ENCODE data around the gene SF3B3. TPM values are rescaled to one million over a fixed set of nuclear protein-coding genes. Genes with fewer than 3 reads are reported as not detected.
A peak's percentile ranks its signal among the peaks of the same experiment; 100 is the strongest.

The SF3B3 gene
- total and polyA plus RNA-seq, 5 experiments from 2014 or later: 85.9 to 277 (median 120) TPM

GRCh38 chr16:70572050-70572925 lies 48.7 kb downstream of the SF3B3 start:
- no peak overlapping the region for H3K4me3 Mint-ChIP-seq
- peaks cover 5 to 19% (median 13%) of the 10 kb centered on the region in 4 donors for H3K4me1 Mint-ChIP-seq
- DNase-seq: no peak
- POLR2A ChIA-PET: no interaction called here
- H3K27me3 Mint-ChIP-seq: no peaks in the 10 kb centered on the region
- ATAC-seq: no peak
- peak overlapping the region in 9 of 10 donors; percentile 55 to 89 (median 75) for H3K27ac Mint-ChIP-seq
- no peaks in the 10 kb centered on the region for H3K9me3 Mint-ChIP-seq
- H3K36me3 Mint-ChIP-seq: peaks cover under 1 to 73% (median under 1%) of the 10 kb centered on the region in 3 donors

- DNase-seq (no peak), ATAC-seq (no peak)
- Mint-ChIP-seq H3K4me3 (no peak overlapping the region), H3K9me3 (no peaks in the 10 kb centered on the region), H3K27me3 (no peaks in the 10 kb centered on the region), H3K27ac (peak overlapping the region in 9 of 10 donors; percentile 13 to 85 (median 71)), H3K36me3 (peaks cover 0 to 67% (median 0%) of the 10 kb centered on the region in 3 donors), H3K4me1 (peaks cover 4 to 19% (median 13%) of the 10 kb centered on the region in 4 donors)
- POLR2A ChIA-PET: no interaction called here
Measured at GRCh38 chr16:70572926-70573270, 49.3 kb downstream of the SF3B3 start.

GRCh38 chr16:70573451-70574121 lies 50.0 kb downstream of the SF3B3 start:
- peaks cover 0 to 60% (median 0%) of the 10 kb centered on the region in 3 donors for H3K36me3 Mint-ChIP-seq
- ATAC-seq: no peak
- H3K4me1 Mint-ChIP-seq: peaks cover 4 to 19% (median 13%) of the 10 kb centered on the region in 4 donors
- POLR2A ChIA-PET: no interaction called here
- peak overlapping the region; percentile 10 to 82 (median 57) for H3K27ac Mint-ChIP-seq
- no peaks in the 10 kb centered on the region for H3K27me3 Mint-ChIP-seq
- no peaks in the 10 kb centered on the region for H3K9me3 Mint-ChIP-seq
- DNase-seq: no peak
- H3K4me3 Mint-ChIP-seq: no peak overlapping the region

GRCh38 chr16:70574595-70575271 lies 51.1 kb downstream of the SF3B3 start:
- Mint-ChIP-seq H3K27ac (peak overlapping the region in 8 of 10 donors; percentile 15 to 75 (median 52)), H3K36me3 (peaks cover 0 to 49% (median 0%) of the 10 kb centered on the region in 3 donors), H3K9me3 (no peaks in the 10 kb centered on the region), H3K27me3 (no peaks in the 10 kb centered on the region), H3K4me3 (no peak overlapping the region), H3K4me1 (peaks cover 4 to 19% (median 13%) of the 10 kb centered on the region in 4 donors)
- POLR2A ChIA-PET: no interaction called here
- DNase-seq (no peak), ATAC-seq (no peak)

GRCh38 chr16:70575376-70575775 lies 51.8 kb downstream of the SF3B3 start:
- POLR2A ChIA-PET: no interaction called here
- Mint-ChIP-seq H3K4me3 (no peak overlapping the region), H3K36me3 (peaks cover 0 to 42% (median 0%) of the 10 kb centered on the region in 3 donors), H3K27me3 (no peaks in the 10 kb centered on the region), H3K4me1 (peaks cover 4 to 19% (median 13%) of the 10 kb centered on the region in 4 donors), H3K9me3 (no peaks in the 10 kb centered on the region), H3K27ac (peak overlapping the region in 7 of 10 donors; percentile 31 to 67 (median 48))
- no peak for ATAC-seq
- no peak for DNase-seq

- no peak for ATAC-seq
- POLR2A ChIA-PET: no interaction called here
- H3K4me3 Mint-ChIP-seq: no peak overlapping the region
- peaks cover 4 to 13% (median 10%) of the 10 kb centered on the region in 4 donors for H3K4me1 Mint-ChIP-seq
- DNase-seq: no peak
- no peaks in the 10 kb centered on the region for H3K27me3 Mint-ChIP-seq
- peak overlapping the region; percentile 6 to 79 (median 56) for H3K27ac Mint-ChIP-seq
- H3K9me3 Mint-ChIP-seq: no peaks in the 10 kb centered on the region
- H3K36me3 Mint-ChIP-seq: peaks cover 0 to 30% (median 0%) of the 10 kb centered on the region in 3 donors
Measured at GRCh38 chr16:70576431-70577255, 53.0 kb downstream of the SF3B3 start.

- no peaks in the 10 kb centered on the region for H3K27me3 Mint-ChIP-seq
- H3K4me3 Mint-ChIP-seq: no peak overlapping the region
- H3K9me3 Mint-ChIP-seq: no peaks in the 10 kb centered on the region
- peaks cover 0 to 23% (median 0%) of the 10 kb centered on the region in 3 donors for H3K36me3 Mint-ChIP-seq
- ATAC-seq (no peak), DNase-seq (no peak)
- POLR2A ChIA-PET: no interaction called here
- peaks cover 0 to 10% (median 7%) of the 10 kb centered on the region in 4 donors for H3K4me1 Mint-ChIP-seq
- peak overlapping the region in 6 of 10 donors; percentile 47 to 79 (median 60) for H3K27ac Mint-ChIP-seq
Measured at GRCh38 chr16:70577256-70577698, 53.7 kb downstream of the SF3B3 start.

- Mint-ChIP-seq H3K27me3 (no peaks in the 10 kb centered on the region), H3K4me3 (no peak overlapping the region), H3K36me3 (peaks cover 0 to 16% (median 0%) of the 10 kb centered on the region in 3 donors), H3K9me3 (no peaks in the 10 kb centered on the region), H3K27ac (peak overlapping the region in 3 of 10 donors; percentile 43 to 73 (median 51)), H3K4me1 (peaks cover 0 to 10% (median 6%) of the 10 kb centered on the region in 4 donors)
- POLR2A ChIA-PET: no interaction called here
- ATAC-seq (no peak), DNase-seq (no peak)
Measured at GRCh38 chr16:70578035-70578434, 54.4 kb downstream of the SF3B3 start.

- POLR2A ChIA-PET: no interaction called here
- no peak overlapping the region for H3K4me3 Mint-ChIP-seq
- peaks cover 0 to 10% (median 6%) of the 10 kb centered on the region in 4 donors for H3K4me1 Mint-ChIP-seq
- DNase-seq: no peak
- no peaks in the 10 kb centered on the region for H3K27me3 Mint-ChIP-seq
- H3K36me3 Mint-ChIP-seq: peaks cover 0 to 6% (median 0%) of the 10 kb centered on the region in 3 donors
- H3K9me3 Mint-ChIP-seq: no peaks in the 10 kb centered on the region
- peak overlapping the region in 3 of 10 donors; percentile 11 to 67 (median 27) for H3K27ac Mint-ChIP-seq
- ATAC-seq: no peak
Measured at GRCh38 chr16:70579248-70579647, 55.6 kb downstream of the SF3B3 start.

- Mint-ChIP-seq H3K4me1 (peaks cover 0 to 10% (median 6%) of the 10 kb centered on the region in 4 donors), H3K27ac (peak overlapping the region in 3 of 10 donors; percentile 35 to 51 (median 41)), H3K36me3 (no peaks in the 10 kb centered on the region), H3K4me3 (no peak overlapping the region), H3K27me3 (no peaks in the 10 kb centered on the region), H3K9me3 (no peaks in the 10 kb centered on the region)
- DNase-seq: no peak
- POLR2A ChIA-PET: no interaction called here
- ATAC-seq: no peak
Measured at GRCh38 chr16:70579648-70580630, 56.3 kb downstream of the SF3B3 start.

- ATAC-seq (no peak), DNase-seq (no peak)
- H3K4me3 Mint-ChIP-seq: no peak overlapping the region
- no peak overlapping the region for H3K27ac Mint-ChIP-seq
- no peaks in the 10 kb centered on the region for H3K9me3 Mint-ChIP-seq
- POLR2A ChIA-PET: no interaction called here
- H3K27me3 Mint-ChIP-seq: no peaks in the 10 kb centered on the region
- no peaks in the 10 kb centered on the region for H3K36me3 Mint-ChIP-seq
- peaks cover 0 to under 1% (median 0%) of the 10 kb centered on the region in 4 donors for H3K4me1 Mint-ChIP-seq
Measured at GRCh38 chr16:70582280-70582978, 58.8 kb downstream of the SF3B3 start.

All from naive thymus-derived CD8-positive, alpha-beta T cell (primary cell).